ENCODE data around the gene VASH2.
"Not testable (repeated sequence)": the region's sequence is repeated elsewhere in the genome, so short reads cannot be mapped to it uniquely, and the experiment has no call there.

VASH2 gene

DNA sequence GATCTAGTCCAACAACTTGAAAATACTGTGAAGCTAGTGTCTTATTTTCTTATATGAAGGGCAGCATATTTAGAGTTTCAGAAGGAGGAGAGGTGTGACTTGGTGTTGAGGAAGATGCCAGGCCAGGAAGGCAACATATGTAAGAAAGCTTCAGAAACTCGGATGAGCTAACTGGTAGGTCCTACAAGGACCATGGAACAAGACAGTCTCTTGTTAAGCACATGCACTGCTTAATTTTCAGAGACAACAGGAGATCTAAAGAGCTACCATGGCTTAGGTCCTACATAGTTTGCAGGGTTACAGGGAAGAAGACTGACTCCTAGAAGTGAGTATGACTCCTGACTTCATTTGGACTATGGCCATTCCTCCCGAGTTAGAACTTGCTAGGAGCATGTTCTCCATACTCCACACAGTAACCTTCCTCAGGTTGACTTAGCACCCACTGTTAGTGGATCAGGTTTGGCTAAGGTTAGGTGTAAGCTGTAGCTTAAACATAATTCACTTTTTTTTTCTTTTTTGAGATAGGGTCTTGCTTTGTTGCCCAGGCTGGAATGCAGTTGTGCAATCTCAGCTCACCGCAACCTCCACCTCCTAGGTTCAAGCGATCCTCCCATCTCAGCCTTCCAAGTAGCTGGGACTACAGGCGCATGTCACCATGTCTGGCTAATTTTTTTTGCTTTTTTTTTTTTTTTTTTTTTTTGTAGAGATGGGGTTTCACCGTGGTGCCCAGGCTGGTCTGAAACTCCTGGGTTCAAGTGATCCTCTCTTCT is 34.4 kb downstream of the VASH2 start:
- no peak for DNase-seq (ENCODE audit: low read depth)
- H3K4me3 ChIP-seq (ENCODE audit: control insufficient read depth, low read depth, low read length) = no peak overlapping the region
- TF ChIP-seq, protein P1, sequence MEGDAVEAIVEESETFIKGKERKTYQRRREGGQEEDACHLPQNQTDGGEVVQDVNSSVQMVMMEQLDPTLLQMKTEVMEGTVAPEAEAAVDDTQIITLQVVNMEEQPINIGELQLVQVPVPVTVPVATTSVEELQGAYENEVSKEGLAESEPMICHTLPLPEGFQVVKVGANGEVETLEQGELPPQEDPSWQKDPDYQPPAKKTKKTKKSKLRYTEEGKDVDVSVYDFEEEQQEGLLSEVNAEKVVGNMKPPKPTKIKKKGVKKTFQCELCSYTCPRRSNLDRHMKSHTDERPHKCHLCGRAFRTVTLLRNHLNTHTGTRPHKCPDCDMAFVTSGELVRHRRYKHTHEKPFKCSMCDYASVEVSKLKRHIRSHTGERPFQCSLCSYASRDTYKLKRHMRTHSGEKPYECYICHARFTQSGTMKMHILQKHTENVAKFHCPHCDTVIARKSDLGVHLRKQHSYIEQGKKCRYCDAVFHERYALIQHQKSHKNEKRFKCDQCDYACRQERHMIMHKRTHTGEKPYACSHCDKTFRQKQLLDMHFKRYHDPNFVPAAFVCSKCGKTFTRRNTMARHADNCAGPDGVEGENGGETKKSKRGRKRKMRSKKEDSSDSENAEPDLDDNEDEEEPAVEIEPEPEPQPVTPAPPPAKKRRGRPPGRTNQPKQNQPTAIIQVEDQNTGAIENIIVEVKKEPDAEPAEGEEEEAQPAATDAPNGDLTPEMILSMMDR (IDR thresholded peaks at IDR 0.05; ENCODE audit: control insufficient read depth, insufficient read depth, low read depth, low read length, missing control alignments) = no peak

DNA sequence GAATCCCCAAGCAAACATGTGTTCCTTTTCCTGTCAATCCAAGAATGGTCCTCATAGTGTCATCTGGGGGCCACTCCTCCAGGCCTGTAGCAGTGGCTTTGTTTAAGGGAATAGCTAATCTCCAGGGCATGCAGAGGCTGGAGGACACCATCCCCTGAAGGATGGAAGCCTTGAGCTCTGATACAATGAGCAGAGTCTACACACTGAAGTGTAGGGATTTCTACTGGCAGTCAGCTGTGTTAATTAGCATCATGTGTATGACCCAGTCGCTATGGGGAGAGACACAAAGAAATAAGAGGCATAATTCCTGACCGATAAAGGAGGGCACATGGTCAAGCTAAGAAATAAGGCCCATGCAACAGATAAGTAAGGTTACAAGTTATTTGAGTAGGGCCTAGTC is 36.2 kb downstream of the VASH2 start:
- TF ChIP-seq, protein P1 (IDR thresholded peaks at IDR 0.05; ENCODE audit: control insufficient read depth, insufficient read depth, low read depth, low read length, missing control alignments) = no peak
- DNase-seq (ENCODE audit: low read depth) = no peak
- H3K4me3 ChIP-seq (ENCODE audit: control insufficient read depth, low read depth, low read length) = no peak overlapping the region

DNA sequence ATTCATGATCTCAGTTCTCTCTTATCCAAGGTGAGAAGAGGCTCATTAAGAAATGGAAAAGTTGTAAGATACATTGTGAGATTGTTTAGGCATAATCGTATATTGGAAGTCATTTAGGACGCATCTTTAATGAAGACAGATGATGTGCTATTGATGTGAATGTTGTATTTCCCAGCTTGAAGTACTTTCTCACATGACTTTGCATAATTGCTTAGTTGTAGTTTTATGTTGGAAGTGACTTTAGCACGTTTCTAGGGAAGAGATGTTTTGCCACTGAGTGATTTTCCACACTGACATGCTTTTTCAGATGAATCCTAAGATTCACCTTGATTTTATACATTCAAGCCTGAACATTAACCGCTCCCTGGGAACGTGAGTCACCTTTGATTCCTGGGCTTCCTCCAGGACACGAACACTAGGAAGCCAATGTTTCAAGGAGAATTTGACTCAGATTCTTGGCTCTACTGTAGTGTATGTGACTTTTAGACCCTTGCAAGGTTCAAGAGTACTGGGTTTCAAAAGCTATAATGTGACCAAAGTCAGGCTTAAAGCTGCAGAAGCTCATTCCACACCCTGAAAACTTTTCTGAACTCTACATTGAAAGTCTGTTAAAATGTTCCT is 37.5 kb downstream of the VASH2 start:
- no peak for DNase-seq (ENCODE audit: low read depth)
- no peak overlapping the region for H3K4me3 ChIP-seq (ENCODE audit: control insufficient read depth, low read depth, low read length)
- TF ChIP-seq, protein P1 (IDR thresholded peaks at IDR 0.05; ENCODE audit: control insufficient read depth, insufficient read depth, low read depth, low read length, missing control alignments) = no peak

DNA sequence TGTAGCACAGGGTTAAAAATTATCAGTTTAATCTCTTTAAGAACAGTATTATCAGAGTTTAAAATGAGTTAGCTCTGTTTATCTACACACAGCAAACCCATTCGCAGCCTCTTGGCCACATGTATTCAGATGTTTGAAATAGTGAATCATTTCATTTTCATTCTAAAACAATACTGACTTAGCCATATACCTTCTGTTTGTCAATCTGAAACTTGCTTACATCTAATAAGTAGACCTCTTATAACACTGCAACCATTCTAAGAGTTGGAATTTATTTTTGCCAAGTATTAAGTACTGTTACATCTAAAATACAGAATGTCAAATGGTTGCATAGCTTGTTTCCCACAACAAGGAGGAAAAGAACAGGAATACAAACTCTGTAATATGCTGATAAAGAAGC is 39.9 kb downstream of the VASH2 start:
- no peak overlapping the region for H3K4me3 ChIP-seq (ENCODE audit: control insufficient read depth, low read depth, low read length)
- no peak for DNase-seq (ENCODE audit: low read depth)
- TF ChIP-seq, protein P1 (IDR thresholded peaks at IDR 0.05; ENCODE audit: control insufficient read depth, insufficient read depth, low read depth, low read length, missing control alignments) = no peak

DNA sequence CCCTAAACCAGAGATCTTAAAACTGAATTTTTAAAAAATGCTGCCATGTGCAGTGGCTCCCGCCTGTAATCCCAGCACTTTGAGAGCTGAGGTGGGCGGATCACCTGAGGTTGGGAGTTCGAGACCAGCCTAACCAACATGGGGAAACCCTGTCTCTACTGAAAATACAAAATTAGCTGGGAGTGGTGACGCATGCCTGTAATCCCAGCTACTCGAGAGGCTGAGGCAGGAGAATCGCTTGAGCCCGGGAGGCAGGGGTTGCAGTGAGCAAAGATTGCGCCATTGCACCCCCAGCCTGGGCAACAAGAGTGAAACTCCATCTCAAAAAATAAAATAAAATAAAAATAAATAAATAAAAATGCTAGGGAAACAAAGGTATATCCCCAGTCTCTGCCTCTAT is 43.6 kb downstream of the VASH2 start:
- H3K4me3 ChIP-seq (ENCODE audit: control insufficient read depth, low read depth, low read length); DNase-seq (ENCODE audit: low read depth): not testable (repeated sequence)

DNA sequence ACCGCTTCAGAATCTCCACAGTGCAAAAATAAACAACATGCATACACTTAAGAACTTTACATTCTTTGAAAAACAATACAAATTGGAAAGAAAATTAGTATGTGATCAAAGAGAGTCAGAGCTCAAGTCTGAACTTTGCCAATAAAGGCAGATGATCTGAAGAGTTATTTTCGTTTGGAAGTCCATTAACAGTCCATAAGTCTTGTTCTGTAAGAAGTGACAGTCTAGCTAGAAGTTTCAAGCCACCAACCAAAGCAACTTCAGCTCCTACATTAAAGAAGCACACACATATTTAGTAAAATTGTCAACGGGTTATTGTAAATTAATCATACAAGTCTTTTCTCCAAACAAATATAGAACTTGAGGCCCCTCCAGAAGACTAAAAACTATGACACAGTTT is 44.6 kb downstream of the VASH2 start:
- TF ChIP-seq, protein P1 (IDR thresholded peaks at IDR 0.05; ENCODE audit: control insufficient read depth, insufficient read depth, low read depth, low read length, missing control alignments) = no peak
- H3K4me3 ChIP-seq (ENCODE audit: control insufficient read depth, low read depth, low read length) = no peak overlapping the region

DNA sequence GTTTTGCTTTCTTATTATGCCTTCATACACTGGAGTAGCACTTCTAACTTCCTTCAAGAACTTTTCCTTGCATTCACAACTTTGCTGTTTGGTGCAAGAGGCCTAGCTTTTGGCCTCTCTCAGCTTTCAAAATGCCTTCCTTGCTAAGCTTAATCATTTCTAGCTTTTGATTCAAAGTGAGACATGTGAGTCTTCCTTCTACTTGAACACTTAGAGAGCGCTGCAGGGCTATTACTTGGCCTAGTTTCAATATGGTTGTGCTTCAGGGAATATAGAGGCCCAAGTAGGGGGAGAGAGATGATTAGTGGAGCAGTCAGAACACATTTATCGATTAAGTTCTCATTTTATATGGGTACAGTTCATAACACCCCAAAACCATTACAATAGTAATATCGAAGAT is 52.9 kb downstream of the VASH2 start:
- TF ChIP-seq, protein P1 (IDR thresholded peaks at IDR 0.05; ENCODE audit: control insufficient read depth, insufficient read depth, low read depth, low read length, missing control alignments) = no peak
- no peak overlapping the region for H3K4me3 ChIP-seq (ENCODE audit: control insufficient read depth, low read depth, low read length)
- DNase-seq (ENCODE audit: low read depth) = no peak

More for the DNA sequence above, 44.6 kb downstream of the VASH2 start:
- DNase-seq (ENCODE audit: low read depth) = no peak
